Mononuclear cell (primary cell): ENCODE data around the gene NNMT. TPM values are rescaled to one million over a fixed set of nuclear protein-coding genes. Genes with fewer than 3 reads are reported as not detected.

Experiments used
- H3K27me3 ChIP-seq: 2 replicates; pipeline ENCODE4 v1.6.0; 2011; ENCODE audit warnings: low read length, control low read depth; ENCODE audit not compliant: insufficient read depth
- H3K4me1 ChIP-seq: 2 replicates; pipeline ENCODE4 v1.5.1; 2011; ENCODE audit warnings: mild to moderate bottlenecking, low read length, control low read depth; ENCODE audit not compliant: insufficient read depth
- H3K4me3 ChIP-seq: 2 replicates; pipeline ENCODE4 v1.5.1; 2011; ENCODE audit warnings: mild to moderate bottlenecking, low read length, moderate library complexity
- H3K9me3 ChIP-seq: 2 replicates; pipeline ENCODE4 v1.5.1; 2011; ENCODE audit warnings: low read depth, mild to moderate bottlenecking, control low read depth, low read length
- total RNA-seq: library from RNA; depleted of rRNA; stranded (reverse); fragments of >200 nt; gene quantifications from one replicate; pipeline ENCODE4 v1.2.3, GENCODE V29; 2012

The NNMT gene
- total RNA-seq, 1 donor = 0.73 TPM

- H3K4me3 ChIP-seq = no peak overlapping the region
- no peaks in the 10 kb centered on the region for H3K4me1 ChIP-seq
- H3K27me3 ChIP-seq = peaks cover 7% of the 10 kb centered on the region
- H3K9me3 ChIP-seq = no peaks in the 10 kb centered on the region
Measured at GRCh38 chr11:114358716-114359115, 62.5 kb downstream of the NNMT start.

- Histone ChIP-seq H3K4me1 (no peaks in the 10 kb centered on the region), H3K4me3 (no peak overlapping the region), H3K9me3 (no peaks in the 10 kb centered on the region), H3K27me3 (peaks cover 7% of the 10 kb centered on the region)
Measured at GRCh38 chr11:114359342-114359741, 63.1 kb downstream of the NNMT start.

DNA sequence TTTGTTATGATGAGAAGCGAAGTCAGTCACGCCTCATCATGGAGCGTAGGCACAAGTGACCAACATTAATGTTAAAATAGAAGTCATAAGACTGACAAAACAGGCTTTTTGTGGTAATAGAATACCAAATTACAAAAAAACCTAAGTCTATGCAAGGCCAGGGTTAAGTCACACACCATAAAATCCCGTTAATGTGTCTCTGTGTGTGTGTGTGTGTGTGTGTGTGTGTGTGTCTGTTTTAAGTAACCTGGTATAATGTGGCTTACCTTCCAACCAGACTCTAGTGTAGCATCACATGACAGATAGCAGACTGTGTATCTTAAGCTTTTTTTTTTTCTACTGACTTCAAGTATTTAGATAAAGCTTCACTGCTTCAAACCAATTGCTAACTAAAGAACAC lies 66.1 kb downstream of the NNMT start:
- Histone ChIP-seq H3K4me3 (no peak overlapping the region), H3K27me3 (peaks cover 8% of the 10 kb centered on the region), H3K9me3 (no peaks in the 10 kb centered on the region), H3K4me1 (no peaks in the 10 kb centered on the region)

DNA sequence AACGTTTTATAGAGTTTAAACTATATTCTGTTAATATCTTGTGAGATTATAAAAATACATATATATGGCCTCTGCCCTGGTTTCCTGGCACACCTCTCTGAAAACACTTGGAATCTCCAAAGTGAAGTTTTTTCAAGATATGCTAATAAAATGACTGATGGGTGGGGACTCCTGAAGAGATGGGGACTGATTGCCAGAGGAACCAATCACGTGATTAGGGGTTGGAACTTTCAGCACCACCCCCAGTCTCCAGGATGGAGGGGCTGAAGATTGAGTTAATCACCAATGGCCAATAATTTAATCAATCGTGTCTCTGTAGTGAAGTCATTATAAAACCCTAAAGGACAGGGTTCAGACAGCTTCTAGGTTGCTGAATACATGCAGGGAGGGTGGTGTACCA lies 66.8 kb downstream of the NNMT start:
- Histone ChIP-seq H3K27me3 (peaks cover 8% of the 10 kb centered on the region), H3K4me3 (no peak overlapping the region), H3K9me3 (no peaks in the 10 kb centered on the region), H3K4me1 (no peaks in the 10 kb centered on the region)

Other genes starting within 250 kb of the NNMT start
- 23.3 TPM for gene ZBTB16, start 236.7 kb upstream of the NNMT start, total RNA-seq
- gene C11orf71, start 104.1 kb downstream of the NNMT start, total RNA-seq = 8.8 TPM
- gene RBM7, start 104.3 kb downstream of the NNMT start, total RNA-seq = 98.5 TPM
- 23.7 TPM for gene REXO2, start 143.1 kb downstream of the NNMT start, total RNA-seq